Measurements from ENCODE around the gene CHD3. TPM values are rescaled to one million over a fixed set of nuclear protein-coding genes. Genes with fewer than 3 reads are reported as not detected.

Gene CHD3
- total RNA-seq, 1 donor from 2014 or later, result 30.3 TPM

GRCh38 chr17:7889166-7889955 is 772 bp downstream of the CHD3 start:
- peak; percentile 46 for DNase-seq (ENCODE audit: low read depth)
- H3K4me3 ChIP-seq (ENCODE audit: low read depth, low read length), result no peak overlapping the region
- TF ChIP-seq CTCF (conservative IDR thresholded peaks at IDR 0.05; ENCODE audit: low read depth, low read length), result peak; percentile 52

GRCh38 chr17:7893187-7893880 is 4.7 kb downstream of the CHD3 start:
- DNase-seq (ENCODE audit: low read depth), result no peak
- TF ChIP-seq CTCF (conservative IDR thresholded peaks at IDR 0.05; ENCODE audit: low read depth, low read length), result no peak
- no peak overlapping the region for H3K4me3 ChIP-seq (ENCODE audit: low read depth, low read length)

GRCh38 chr17:7894226-7894625 is 5.6 kb downstream of the CHD3 start:
- no peak for TF ChIP-seq CTCF (conservative IDR thresholded peaks at IDR 0.05; ENCODE audit: low read depth, low read length)
- no peak overlapping the region for H3K4me3 ChIP-seq (ENCODE audit: low read depth, low read length)
- no peak for DNase-seq (ENCODE audit: low read depth)

- TF ChIP-seq CTCF (conservative IDR thresholded peaks at IDR 0.05; ENCODE audit: low read depth, low read length), result no peak
- DNase-seq (ENCODE audit: low read depth), result no peak
- H3K4me3 ChIP-seq (ENCODE audit: low read depth, low read length), result no peak overlapping the region
These were observed 6.3 kb downstream of the CHD3 start for GRCh38 chr17:7894866-7895265.

- no peak overlapping the region for H3K4me3 ChIP-seq (ENCODE audit: low read depth, low read length)
- TF ChIP-seq CTCF (conservative IDR thresholded peaks at IDR 0.05; ENCODE audit: low read depth, low read length), result no peak
- no peak for DNase-seq (ENCODE audit: low read depth)
These were observed 8.5 kb downstream of the CHD3 start for GRCh38 chr17:7897090-7897489.

- H3K4me3 ChIP-seq (ENCODE audit: low read depth, low read length), result no peak overlapping the region
- no peak for DNase-seq (ENCODE audit: low read depth)
- peak; percentile 66 for TF ChIP-seq CTCF (conservative IDR thresholded peaks at IDR 0.05; ENCODE audit: low read depth, low read length)
These were observed 9.2 kb downstream of the CHD3 start for GRCh38 chr17:7897773-7898172.

Measured in epithelial cell of proximal tubule (primary cell).